Hepatocyte (in vitro differentiated cells): ENCODE data around the gene DYNLL1.

Experiments
- CTCF ChIP-seq: fragments of 200-600 bp; sonication (generic); IDR thresholded peaks from 2 replicates; pipeline ENCODE4 v1.5.1; 2016; ENCODE audit warnings: antibody characterized with exemption, mild to moderate bottlenecking; ENCODE audit not compliant: poor library complexity
- EZH2 ChIP-seq: fragments of 200-600 bp; sonication (generic); IDR thresholded peaks from 2 replicates; pipeline ENCODE4 v1.6.1; 2016; ENCODE audit warnings: antibody characterized with exemption, mild to moderate bottlenecking, borderline replicate concordance
- EZH2phosphoT487 ChIP-seq: fragments of 200-600 bp; sonication (generic); IDR thresholded peaks from one replicate; pipeline ENCODE4 v1.6.1; 2018; ENCODE audit warnings: antibody characterized with exemption, mild to moderate bottlenecking, low read depth, moderate library complexity; ENCODE audit not compliant: unreplicated experiment, severe bottlenecking

- TF ChIP-seq CTCF (no peak), EZH2phosphoT487 (no peak), EZH2 (no peak)
Measured at GRCh38 chr12:120540445-120540844, 44.5 kb downstream of the DYNLL1 start.
